ENCODE measurements around the gene MUC4.
"Not testable (repeated sequence)": the region's sequence is repeated elsewhere in the genome, so short reads cannot be mapped to it uniquely, and the experiment has no call there.

The MUC4 gene

GRCh38 chr3:195813916-195814640 is 2.3 kb upstream of the MUC4 start:
- no peak for DNase-seq (ENCODE audit: low spot score)

GRCh38 chr3:195812366-195812765 is 637 bp upstream of the MUC4 start:
- DNase-seq (ENCODE audit: low spot score): no peak

DNA sequence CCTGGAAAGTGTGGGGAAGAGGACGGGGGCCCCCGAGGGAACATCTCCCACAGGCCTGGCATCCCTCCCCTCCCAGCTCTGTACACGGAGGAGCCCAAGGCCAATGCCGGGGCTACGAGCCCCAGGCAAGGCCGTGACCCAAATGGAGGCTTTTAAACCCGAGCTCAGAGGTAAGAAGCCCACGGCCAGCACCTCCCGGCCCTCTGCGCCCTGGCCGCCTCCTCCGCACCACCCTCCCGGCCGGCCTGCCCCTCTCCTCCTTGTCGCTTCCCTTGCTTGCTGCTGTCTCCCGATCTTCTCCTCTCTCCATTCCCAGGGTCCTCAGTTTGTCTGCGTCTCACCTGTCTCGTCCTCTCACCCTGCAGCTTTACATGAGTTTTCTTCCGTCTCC is 1.3 kb downstream of the MUC4 start:
- no peak for DNase-seq (ENCODE audit: low spot score)

GRCh38 chr3:195809796-195810454 is 1.8 kb downstream of the MUC4 start:
- DNase-seq (ENCODE audit: low spot score): no peak

DNA sequence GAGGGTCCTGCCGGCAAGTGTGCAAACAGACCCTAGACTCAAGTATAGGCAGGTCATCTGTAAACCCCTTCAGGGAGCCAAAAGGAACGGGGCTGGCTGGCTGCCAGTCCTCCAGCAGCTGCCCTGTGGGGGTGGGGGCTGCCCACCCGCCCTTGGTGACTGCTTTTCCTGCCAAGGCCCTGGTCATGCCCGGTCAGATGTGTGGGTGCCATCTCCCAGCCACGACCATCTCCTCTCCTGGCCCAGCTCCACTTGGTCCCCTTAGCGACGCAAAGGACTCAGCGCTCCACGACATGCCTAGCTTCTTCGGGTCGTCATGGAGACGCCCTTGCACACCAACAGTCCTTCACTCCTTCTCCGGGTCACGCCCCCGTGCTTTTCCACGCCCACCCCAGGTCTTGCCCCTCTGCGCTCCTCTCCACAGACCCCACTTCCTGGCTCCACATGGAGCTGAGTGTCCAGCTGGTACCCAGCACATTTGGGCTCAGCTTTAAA is 2.4 kb downstream of the MUC4 start:
- DNase-seq (ENCODE audit: low spot score): no peak

DNA sequence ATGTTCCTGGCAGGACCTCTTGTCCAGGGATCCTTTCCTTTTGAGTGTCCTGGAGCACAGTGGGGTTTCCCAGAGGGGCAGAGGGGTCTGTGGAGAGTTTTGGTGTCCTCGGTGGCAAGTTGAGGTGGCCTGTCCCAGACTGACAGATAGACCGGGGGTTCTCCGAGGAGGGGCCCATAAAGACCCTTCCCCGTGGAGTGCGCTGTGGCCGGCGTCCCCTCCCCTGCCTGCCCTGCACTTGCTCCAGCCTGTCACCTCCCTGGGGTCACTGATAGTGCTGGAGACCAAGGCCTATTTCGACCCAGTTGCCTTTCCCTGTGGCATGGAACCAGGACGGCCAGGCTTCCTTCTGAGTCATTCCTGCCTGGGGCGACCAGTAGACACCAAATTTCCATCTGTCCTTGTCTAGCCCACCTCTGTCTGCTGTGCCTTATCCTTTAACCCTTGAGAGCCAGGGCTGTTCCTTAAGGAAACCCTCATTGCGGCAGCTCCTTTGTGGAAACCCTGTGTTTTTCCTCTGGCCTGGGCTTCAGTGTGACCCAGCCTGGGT is 2.9 kb downstream of the MUC4 start:
- DNase-seq (ENCODE audit: low spot score): no peak

DNA sequence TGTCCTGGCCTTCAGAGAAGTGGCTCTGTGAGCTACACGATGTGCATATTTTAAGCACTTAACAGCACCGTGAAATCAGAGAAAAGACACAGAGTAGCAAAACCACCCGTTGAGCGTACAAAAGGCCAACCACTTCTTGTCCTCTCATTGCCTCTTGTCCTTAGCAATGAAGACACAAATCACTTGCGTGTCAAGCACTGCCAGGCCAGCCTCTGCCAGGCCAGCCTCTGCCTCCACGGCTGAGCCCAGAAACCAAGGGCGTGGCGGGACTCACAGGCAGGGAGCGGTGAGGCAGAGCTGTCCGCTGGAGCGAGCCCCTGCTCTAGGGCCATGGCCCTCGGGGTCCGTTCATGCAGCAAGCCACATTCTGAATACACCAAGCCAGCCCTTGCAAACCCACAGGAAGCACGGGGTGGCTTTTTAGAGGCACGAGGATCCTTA is 4.0 kb downstream of the MUC4 start:
- DNase-seq (ENCODE audit: low spot score): no peak

DNA sequence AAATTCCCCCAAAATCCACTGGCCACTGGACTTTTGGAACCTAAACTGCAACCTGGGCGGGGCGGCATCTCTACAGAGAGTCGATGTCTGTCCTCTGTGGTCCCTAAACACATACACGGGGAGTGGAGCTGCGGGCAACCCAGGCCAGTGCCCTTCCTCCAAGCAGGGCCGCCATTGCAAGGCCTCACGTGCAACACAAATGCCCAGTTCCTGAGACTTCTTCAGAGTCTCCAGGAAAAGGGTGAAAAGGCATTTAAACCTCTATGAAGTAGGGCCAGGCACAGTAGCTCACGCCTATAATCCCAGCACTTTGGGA is 4.9 kb downstream of the MUC4 start:
- no peak for DNase-seq (ENCODE audit: low spot score)

GRCh38 chr3:195806211-195806915 is 5.4 kb downstream of the MUC4 start:
- DNase-seq (ENCODE audit: low spot score): peak; percentile 21

DNA sequence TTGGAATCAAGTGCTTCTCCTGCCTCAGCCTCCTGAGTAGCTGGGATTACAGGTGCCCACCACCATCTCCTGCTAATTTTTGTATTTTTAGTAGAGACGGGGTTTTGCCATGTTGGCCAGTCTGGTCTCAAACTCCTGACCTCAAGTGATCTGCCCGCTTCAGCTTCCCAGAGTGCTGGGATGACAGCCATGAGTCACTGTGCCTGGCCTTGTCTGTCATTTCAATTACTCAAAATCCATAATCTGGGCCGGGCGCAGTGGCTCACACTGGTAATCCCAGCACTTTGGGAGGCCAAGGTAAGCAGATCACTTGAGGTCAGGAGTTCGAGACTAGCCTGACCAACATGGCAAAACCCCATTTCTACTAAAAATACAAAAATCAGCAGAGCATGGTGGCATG is 6.1 kb downstream of the MUC4 start:
- DNase-seq (ENCODE audit: low spot score): not testable (repeated sequence)

DNA sequence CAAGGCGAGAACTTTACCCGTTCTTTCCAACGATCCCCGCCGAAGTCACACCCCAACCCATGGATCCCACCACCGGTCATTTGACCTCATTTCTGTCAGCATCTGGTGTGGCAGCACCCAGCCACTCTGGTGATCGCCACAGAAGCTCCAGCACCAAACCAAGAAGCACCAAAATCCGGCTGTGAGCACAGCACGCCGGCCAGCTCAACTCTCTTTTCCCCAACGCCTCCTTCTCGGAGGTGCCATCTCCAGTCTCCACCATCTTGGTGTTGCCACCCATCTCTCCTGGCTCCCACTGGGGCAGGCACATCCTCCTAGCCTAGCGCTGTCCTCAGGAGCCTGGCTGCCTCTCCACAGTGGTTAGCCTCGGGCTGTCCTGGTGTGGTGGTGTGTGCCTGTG is 6.5 kb downstream of the MUC4 start:
- DNase-seq (ENCODE audit: low spot score): no peak

GRCh38 chr3:195803289-195803908 is 8.3 kb downstream of the MUC4 start:
- no peak for DNase-seq (ENCODE audit: low spot score)

DNA sequence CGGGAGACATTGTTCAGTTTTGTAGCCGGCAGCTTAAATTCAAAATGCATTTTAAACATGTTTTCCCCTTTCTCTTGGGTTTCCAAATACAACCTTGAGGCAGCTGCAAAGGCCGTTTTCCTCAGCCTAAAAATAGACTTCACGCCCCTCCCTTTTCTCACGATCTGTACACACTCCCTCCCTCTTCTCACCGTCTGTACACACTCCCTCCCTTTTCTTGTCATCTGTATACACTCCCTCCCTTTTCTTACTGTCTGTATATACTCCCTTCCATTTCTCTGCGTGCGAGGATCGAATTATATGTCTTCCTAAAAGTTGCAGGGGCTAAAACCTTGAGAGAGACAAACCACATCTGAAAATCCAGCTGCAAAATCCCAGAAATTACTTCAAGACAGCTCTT is 8.9 kb downstream of the MUC4 start:
- DNase-seq (ENCODE audit: low spot score): no peak

- no peak for DNase-seq (ENCODE audit: low spot score)
Observed at GRCh38 chr3:195802261-195802701, 9.4 kb downstream of the MUC4 start.

- DNase-seq (ENCODE audit: low spot score): no peak
Observed at GRCh38 chr3:195801251-195802183, 10.2 kb downstream of the MUC4 start.

GRCh38 chr3:195800240-195800639 is 11.5 kb downstream of the MUC4 start:
- DNase-seq (ENCODE audit: low spot score): no peak

DNA sequence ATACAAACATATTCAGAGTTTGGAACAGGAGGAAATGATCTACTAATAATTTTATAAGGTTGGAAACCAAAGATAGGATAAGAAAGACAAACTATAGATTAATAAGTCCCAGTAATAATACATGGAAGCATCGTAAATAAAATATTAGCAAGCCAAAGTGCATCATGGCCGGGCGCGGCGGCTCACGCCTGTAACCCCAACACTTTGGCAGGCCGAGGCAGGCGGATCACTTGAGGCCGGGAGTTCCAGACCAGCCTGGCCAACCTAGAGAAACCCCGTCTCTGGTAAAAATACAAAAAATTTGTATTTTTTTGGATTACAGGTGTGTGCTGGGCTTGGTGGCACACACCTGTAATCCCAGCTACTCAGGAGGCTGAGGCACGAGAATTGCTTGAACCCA is 14.9 kb downstream of the MUC4 start:
- DNase-seq (ENCODE audit: low spot score): no peak

- DNase-seq (ENCODE audit: low spot score): no peak
Observed at GRCh38 chr3:195794708-195795107, 17.0 kb downstream of the MUC4 start.

GRCh38 chr3:195792621-195793020 is 19.1 kb downstream of the MUC4 start:
- not testable (repeated sequence) for DNase-seq (ENCODE audit: low spot score)

DNA sequence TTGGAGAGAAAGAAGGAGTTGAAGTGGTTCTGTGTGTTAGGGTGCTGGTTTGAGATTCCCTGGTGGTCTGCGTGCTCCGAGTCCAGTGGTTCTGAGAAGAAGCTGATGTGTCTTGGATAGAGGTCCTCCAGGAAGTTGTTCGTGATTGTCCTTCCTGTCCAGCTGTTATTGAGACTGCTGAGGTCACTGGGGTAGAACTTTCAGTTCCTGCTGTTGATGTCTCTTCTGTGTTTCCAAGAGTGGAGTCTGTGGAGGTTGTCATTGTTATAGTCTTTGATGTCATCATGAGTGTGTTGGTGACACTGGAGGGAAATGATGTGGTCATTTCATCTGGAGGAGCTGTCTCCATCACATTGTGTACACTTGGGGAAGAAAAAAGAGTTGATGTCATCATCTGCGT is 20.8 kb downstream of the MUC4 start:
- no peak for DNase-seq (ENCODE audit: low spot score)
